Measurements from ENCODE around the gene CSTPP1. TPM values are rescaled to one million over a fixed set of nuclear protein-coding genes. Genes with fewer than 3 reads are reported as not detected.
"Not testable (repeated sequence)": the region's sequence is repeated elsewhere in the genome, so short reads cannot be mapped to it uniquely, and the experiment has no call there.

The CSTPP1 gene
- total RNA-seq, 2 experiments from 2014 or later = 14.2 to 16.5 TPM

DNA sequence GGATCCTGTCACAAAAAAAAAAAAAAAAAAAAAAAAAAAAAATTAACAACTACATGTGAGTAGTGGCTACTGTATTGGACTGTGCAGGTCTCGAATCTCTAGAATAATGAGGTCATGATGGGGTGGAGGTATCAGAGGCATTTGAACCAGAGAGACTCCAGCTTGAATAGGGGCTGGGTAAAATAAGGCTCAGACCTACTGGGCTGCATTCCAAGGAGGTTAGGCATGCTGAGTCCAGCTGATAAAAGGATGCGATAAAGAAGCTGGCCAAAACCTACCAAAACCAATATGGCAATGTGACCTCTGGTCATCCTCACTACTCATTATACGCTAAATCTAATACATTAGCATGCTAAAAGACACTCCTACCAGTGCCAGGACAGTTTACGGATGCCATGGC, 255.6 kb downstream of the CSTPP1 start:
- H3K27ac Mint-ChIP-seq = no peak overlapping the region
- peaks cover 45% of the 10 kb centered on the region for H3K27me3 Mint-ChIP-seq
- no peaks in the 10 kb centered on the region for H3K9me3 Mint-ChIP-seq
- POLR2A ChIA-PET = interaction anchor here (1.6 kb wide), 1 partner anchor 23 kb away, joined by 6 read pairs; the partner anchor contains the start of gene DDB2
- ATAC-seq (ENCODE audit: low read depth) = no peak
- no peak for DNase-seq
- H3K4me1 Mint-ChIP-seq = peaks cover 4% of the 10 kb centered on the region
- no peak overlapping the region for H3K4me3 Mint-ChIP-seq
- no peaks in the 10 kb centered on the region for H3K36me3 Mint-ChIP-seq

GRCh38 chr11:47198161-47198560, 261.6 kb downstream of the CSTPP1 start:
- H3K4me1 Mint-ChIP-seq; H3K27ac Mint-ChIP-seq; DNase-seq; H3K4me3 Mint-ChIP-seq; H3K36me3 Mint-ChIP-seq; ATAC-seq (ENCODE audit: low read depth); H3K9me3 Mint-ChIP-seq; POLR2A ChIA-PET: not testable (repeated sequence)
- peaks cover 22% of the 10 kb centered on the region for H3K27me3 Mint-ChIP-seq

DNA sequence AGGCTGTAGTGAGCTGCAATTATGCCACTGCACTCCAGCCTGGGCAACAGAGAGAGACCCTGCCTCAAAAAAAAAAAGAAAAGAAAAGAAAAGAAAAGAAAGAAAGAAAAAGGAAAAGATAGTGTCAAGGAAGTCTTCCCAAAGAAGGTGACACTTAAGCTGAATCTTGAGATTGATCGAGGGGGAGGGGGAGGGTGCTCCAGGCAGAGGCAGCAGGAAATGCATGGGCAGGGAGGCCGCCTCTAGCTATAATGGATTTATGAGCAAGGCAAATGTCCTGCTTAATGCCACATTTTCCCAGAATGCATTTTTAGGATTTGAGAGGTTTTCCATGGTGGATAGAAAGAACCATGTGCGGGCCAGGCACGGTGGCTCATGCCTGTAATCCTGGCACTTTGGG, 264.5 kb downstream of the CSTPP1 start:
- POLR2A ChIA-PET = interaction anchor here (0.7 kb wide), 1 partner anchor 14 kb away, joined by 4 read pairs; the partner anchor contains the start of gene DDB2
- ATAC-seq (ENCODE audit: low read depth) (no peak), DNase-seq (no peak)
- no peaks in the 10 kb centered on the region for H3K4me1 Mint-ChIP-seq
- H3K4me3 Mint-ChIP-seq = no peak overlapping the region
- peaks cover 18% of the 10 kb centered on the region for H3K27me3 Mint-ChIP-seq
- H3K9me3 Mint-ChIP-seq = no peaks in the 10 kb centered on the region
- no peak overlapping the region for H3K27ac Mint-ChIP-seq
- H3K36me3 Mint-ChIP-seq = no peaks in the 10 kb centered on the region

- Mint-ChIP-seq H3K27me3 (peaks cover 16% of the 10 kb centered on the region), H3K27ac (no peak overlapping the region), H3K4me1 (no peaks in the 10 kb centered on the region), H3K9me3 (no peaks in the 10 kb centered on the region), H3K4me3 (no peak overlapping the region), H3K36me3 (no peaks in the 10 kb centered on the region)
- ATAC-seq (ENCODE audit: low read depth) (no peak), DNase-seq (no peak)
- POLR2A ChIA-PET = interaction anchor here (0.6 to 1.0 kb wide), 2 partner anchors 11 to 233 kb away, joined by 4 to 5 read pairs; no protein-coding TSS in a partner anchor
Measured at GRCh38 chr11:47202576-47202975, 266.0 kb downstream of the CSTPP1 start.

DNA sequence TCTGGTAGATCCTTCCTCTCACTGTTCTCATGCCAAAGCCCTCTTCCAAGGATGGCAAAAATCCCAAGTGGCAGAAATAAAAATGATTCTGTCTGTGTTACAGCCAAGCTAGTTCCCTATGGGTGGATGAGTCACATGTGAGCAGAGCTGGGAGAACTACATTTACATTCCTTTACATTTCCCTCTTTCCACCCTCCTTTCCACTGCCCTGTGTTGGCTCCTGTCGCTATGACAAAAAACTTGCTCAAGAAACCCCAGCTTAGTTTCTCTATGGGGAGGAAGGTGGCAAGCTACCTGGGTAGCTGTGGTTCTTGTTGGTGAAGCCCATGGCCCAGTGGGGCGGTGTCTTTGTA, 268.1 kb downstream of the CSTPP1 start:
- Mint-ChIP-seq H3K4me3 (no peak overlapping the region), H3K36me3 (no peaks in the 10 kb centered on the region), H3K4me1 (peaks cover 1% of the 10 kb centered on the region), H3K27me3 (peaks cover 17% of the 10 kb centered on the region), H3K9me3 (no peaks in the 10 kb centered on the region), H3K27ac (no peak overlapping the region)
- no peak for ATAC-seq (ENCODE audit: low read depth)
- DNase-seq = no peak
- POLR2A ChIA-PET = interaction anchor here (0.9 kb wide), 1 partner anchor 10 kb away, joined by 3 read pairs; the partner anchor contains the start of gene DDB2

- peaks cover 11% of the 10 kb centered on the region for H3K27me3 Mint-ChIP-seq
- not testable (repeated sequence) for H3K4me3 Mint-ChIP-seq; DNase-seq; H3K4me1 Mint-ChIP-seq; H3K36me3 Mint-ChIP-seq; H3K9me3 Mint-ChIP-seq; H3K27ac Mint-ChIP-seq; ATAC-seq (ENCODE audit: low read depth)
- POLR2A ChIA-PET = interaction anchor here (0.7 to 0.8 kb wide), 2 partner anchors 8 to 80 kb away, joined by 3 to 5 read pairs; partner anchors contain the start of gene DDB2
Measured at GRCh38 chr11:47206577-47206976, 270.0 kb downstream of the CSTPP1 start.

DNA sequence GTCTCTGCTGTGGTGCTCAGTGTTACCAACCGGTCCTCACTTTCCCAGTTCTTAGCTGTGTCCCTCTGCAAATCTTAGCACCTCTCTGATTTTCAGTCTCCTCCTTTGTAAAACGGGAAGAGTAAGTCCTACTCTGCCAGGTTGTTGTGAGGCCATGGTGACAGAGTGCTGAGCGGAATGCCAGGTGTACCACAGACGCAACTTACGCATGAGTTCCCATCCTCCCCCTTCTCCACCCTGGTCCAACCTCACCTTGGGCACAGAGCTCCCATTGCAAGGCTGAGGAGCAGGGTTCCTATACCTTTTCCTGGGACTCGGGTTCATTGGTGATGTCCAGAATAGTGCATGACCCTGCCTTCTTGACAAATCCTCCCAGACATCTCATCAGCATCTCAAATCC, 270.9 kb downstream of the CSTPP1 start:
- peaks cover 2% of the 10 kb centered on the region for H3K4me1 Mint-ChIP-seq
- DNase-seq (no peak), ATAC-seq (ENCODE audit: low read depth) (no peak)
- H3K27me3 Mint-ChIP-seq = peaks cover 5% of the 10 kb centered on the region
- H3K27ac Mint-ChIP-seq = no peak overlapping the region
- no peaks in the 10 kb centered on the region for H3K36me3 Mint-ChIP-seq
- POLR2A ChIA-PET = no interaction called here
- H3K9me3 Mint-ChIP-seq = no peaks in the 10 kb centered on the region
- no peak overlapping the region for H3K4me3 Mint-ChIP-seq

- H3K36me3 Mint-ChIP-seq; H3K9me3 Mint-ChIP-seq; ATAC-seq (ENCODE audit: low read depth); POLR2A ChIA-PET; H3K4me3 Mint-ChIP-seq; H3K27me3 Mint-ChIP-seq; H3K4me1 Mint-ChIP-seq; DNase-seq; H3K27ac Mint-ChIP-seq: not testable (repeated sequence)
Measured at GRCh38 chr11:47208008-47208552, 271.5 kb downstream of the CSTPP1 start.

DNA sequence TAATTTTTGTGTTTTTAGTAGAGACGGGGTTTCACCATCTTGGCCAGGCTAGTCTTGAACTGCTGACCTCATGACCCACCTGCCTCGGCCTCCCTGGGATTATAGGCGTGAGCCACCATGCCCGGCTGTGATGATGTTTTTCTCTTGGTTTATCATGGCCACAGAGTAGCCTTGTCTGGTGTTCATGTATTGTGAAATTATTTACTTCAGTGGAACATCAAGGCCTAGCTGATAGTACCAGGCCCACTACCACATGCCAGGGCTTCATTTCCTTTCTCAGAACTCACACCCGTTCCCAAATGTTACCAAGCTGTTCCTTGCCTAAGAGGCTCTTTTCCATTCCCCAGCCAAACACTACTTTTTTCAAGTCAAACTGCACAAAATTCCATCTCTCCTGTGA, 272.1 kb downstream of the CSTPP1 start:
- Mint-ChIP-seq H3K4me1 (peaks cover 4% of the 10 kb centered on the region), H3K27ac (no peak overlapping the region), H3K27me3 (peaks cover 5% of the 10 kb centered on the region), H3K9me3 (no peaks in the 10 kb centered on the region), H3K4me3 (no peak overlapping the region), H3K36me3 (no peaks in the 10 kb centered on the region)
- DNase-seq = no peak
- POLR2A ChIA-PET = no interaction called here
- ATAC-seq (ENCODE audit: low read depth) = no peak

Small RNAs within 50 kb of the gene (microRNA-seq; reads per million reads assigned to microRNA genes)
- gene MIR6745 = not detected

Other genes with a start within 250 kb of the CSTPP1 start
- 10 to 100 TPM; 62.5 to 68.0 TPM for gene ARHGAP1, start 236.1 kb upstream of the CSTPP1 start, total RNA-seq
- 10 to 100 TPM; 18.9 to 19.0 TPM for gene ZNF408, start 235.7 kb upstream of the CSTPP1 start, total RNA-seq
- gene F2, start 217.5 kb upstream of the CSTPP1 start, total RNA-seq = not detected
- gene CKAP5, start 90.5 kb upstream of the CSTPP1 start, total RNA-seq = 100 to 1,000 TPM; 127 to 135 TPM
- under 1 TPM in 1 of 2 experiments, not detected in 1; 0.06 TPM for gene LRP4, start 18.2 kb upstream of the CSTPP1 start, total RNA-seq
- gene ARFGAP2, start 240.1 kb downstream of the CSTPP1 start, total RNA-seq = 100 to 1,000 TPM; 108 to 113 TPM
- 1 to 10 TPM; 1.1 to 1.3 TPM for gene PACSIN3, start 249.7 kb downstream of the CSTPP1 start, total RNA-seq